Stimulated activated CD4-positive, alpha-beta T cell treated with anti-CD3 and anti-CD28 coated beads, Interleukin-4, amount 100 ng/mL, for 48 hours (primary cell): ENCODE data around the gene U2AF1L4.
A peak's percentile ranks its signal among the peaks of the same experiment; 100 is the strongest.
"Not testable (repeated sequence)": the region's sequence is repeated elsewhere in the genome, so short reads cannot be mapped to it uniquely, and the experiment has no call there.

Source experiments
- DNase-seq, 2 donors: peaks; one replicate each; pipeline ENCODE4 v3.0.0-alpha.2; 2020; ENCODE audit warnings: low read depth in 2 of 2

U2AF1L4 gene

GRCh38 chr19:35725216-35725861 lies 19.9 kb downstream of the U2AF1L4 start:
- DNase-seq: no peak

GRCh38 chr19:35724560-35724959 lies 20.7 kb downstream of the U2AF1L4 start:
- DNase-seq: no peak

GRCh38 chr19:35724132-35724531 lies 21.1 kb downstream of the U2AF1L4 start:
- DNase-seq: not testable (repeated sequence)

- no peak for DNase-seq
Observed at GRCh38 chr19:35723671-35724070, 21.5 kb downstream of the U2AF1L4 start.

- DNase-seq: no peak
Observed at GRCh38 chr19:35722897-35723296, 22.3 kb downstream of the U2AF1L4 start.

GRCh38 chr19:35722461-35722860 lies 22.8 kb downstream of the U2AF1L4 start:
- no peak for DNase-seq

GRCh38 chr19:35721374-35721773 lies 23.8 kb downstream of the U2AF1L4 start:
- no peak for DNase-seq

DNA sequence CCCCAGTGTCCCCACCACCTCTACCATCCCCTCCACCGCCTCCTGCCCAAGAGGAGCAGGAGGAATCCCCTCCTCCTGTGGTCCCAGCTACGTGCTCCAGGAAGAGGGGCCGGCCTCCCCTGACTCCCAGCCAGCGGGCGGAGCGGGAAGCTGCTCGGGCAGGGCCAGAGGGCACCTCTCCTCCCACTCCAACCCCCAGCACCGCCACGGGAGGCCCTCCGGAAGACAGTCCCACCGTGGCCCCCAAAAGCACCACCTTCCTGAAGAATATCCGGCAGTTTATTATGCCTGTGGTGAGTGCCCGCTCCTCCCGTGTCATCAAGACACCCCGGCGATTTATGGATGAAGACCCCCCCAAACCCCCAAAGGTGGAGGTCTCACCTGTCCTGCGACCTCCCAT lies 24.6 kb downstream of the U2AF1L4 start:
- DNase-seq: no peak

DNA sequence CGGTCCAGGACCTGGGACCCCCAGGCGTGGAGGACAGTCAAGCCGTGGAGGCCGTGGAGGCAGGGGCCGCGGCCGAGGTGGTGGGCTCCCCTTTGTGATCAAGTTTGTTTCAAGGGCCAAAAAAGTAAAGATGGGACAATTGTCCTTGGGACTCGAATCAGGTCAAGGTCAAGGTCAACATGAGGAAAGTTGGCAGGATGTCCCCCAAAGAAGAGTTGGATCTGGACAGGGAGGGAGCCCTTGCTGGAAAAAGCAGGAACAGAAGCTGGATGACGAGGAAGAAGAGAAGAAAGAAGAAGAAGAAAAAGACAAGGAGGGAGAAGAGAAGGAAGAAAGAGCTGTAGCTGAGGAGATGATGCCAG lies 25.1 kb downstream of the U2AF1L4 start:
- DNase-seq: no peak

- DNase-seq: no peak
Observed at GRCh38 chr19:35719402-35720162, 25.6 kb downstream of the U2AF1L4 start.

- DNase-seq: no peak
Observed at GRCh38 chr19:35718345-35719041, 26.7 kb downstream of the U2AF1L4 start.

DNA sequence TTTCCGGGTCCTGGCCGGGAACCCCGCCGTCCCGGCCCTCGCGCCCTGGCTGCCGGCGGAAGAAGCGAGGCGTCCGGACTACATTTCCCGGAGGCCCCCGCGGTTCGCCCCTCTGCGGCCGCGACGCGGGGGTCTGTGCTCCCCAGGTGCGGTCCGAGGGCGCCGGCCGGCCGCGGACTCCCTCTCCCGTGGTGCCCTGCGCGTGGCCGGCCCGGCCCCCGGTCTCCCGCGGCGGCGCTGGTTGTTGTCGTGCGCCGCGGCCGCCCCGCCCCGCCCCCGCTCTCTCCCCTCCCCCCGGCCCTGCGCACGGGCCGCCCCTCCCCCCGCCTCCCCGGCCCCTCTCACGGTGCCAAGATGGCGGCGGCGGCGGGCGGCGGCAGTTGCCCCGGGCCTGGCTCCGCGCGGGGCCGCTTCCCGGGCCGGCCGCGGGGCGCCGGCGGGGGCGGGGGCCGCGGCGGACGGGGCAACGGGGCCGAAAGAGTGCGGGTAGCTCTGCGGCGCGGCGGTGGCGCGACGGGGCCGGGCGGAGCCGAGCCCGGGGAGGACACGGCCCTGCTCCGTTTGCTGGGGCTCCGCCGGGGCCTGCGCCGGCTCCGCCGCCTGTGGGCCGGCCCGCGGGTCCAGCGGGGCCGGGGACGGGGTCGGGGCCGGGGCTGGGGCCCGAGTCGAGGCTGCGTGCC lies 27.4 kb downstream of the U2AF1L4 start, which contains the start of gene KMT2B:
Gene KMT2B, plus strand, starts transcription at position 339 of the 680 bp plus-strand sequence. Its CDS starts 16 bp downstream, at position 355.
- peak in 1 of 2 donors; percentile 92 for DNase-seq

DNA sequence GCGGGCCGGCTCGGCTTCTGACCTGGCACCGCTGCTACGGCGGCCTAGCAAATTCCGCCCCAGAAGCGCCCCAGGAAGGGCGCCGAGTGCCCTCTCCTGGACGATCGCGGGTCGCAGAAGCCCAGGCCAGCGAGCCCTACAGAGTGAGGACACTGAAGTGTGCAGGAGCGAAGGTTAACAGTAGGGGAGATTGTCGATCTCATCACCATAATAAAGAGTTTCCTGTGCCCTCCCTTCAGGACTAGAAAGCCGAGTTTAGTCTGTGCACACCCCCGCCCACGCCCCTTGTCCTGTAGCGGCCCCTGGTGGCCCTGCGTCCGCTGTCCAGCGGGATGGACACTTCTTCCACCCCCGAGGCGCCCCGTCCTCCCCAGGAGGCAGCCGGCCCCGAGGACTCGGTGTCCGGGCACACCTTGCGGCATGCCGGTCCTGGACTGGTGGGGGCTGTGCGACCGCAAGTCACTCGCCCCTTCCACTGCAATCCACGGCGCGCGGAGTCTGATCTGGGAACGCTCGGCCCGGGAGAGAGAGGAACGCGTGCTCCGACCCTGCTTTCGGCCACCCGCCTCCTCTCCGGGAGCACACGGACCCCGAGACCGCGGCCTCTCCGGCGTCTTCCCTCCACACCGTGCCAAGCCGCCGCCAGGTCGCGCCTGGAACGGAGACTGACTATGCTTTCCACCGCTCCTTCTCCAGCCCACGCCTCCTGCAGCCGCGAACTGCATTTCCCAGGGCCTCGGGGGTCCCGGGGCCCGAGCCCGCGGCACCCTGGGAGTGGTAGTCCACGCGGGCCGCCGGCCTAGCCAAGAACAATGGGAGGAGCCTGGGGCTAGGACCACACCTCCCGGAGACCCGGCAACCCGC lies 28.2 kb downstream of the U2AF1L4 start:
- DNase-seq: peak; percentile 73 to 96

- no peak for DNase-seq
Observed at GRCh38 chr19:35715981-35716800, 29.0 kb downstream of the U2AF1L4 start.

DNA sequence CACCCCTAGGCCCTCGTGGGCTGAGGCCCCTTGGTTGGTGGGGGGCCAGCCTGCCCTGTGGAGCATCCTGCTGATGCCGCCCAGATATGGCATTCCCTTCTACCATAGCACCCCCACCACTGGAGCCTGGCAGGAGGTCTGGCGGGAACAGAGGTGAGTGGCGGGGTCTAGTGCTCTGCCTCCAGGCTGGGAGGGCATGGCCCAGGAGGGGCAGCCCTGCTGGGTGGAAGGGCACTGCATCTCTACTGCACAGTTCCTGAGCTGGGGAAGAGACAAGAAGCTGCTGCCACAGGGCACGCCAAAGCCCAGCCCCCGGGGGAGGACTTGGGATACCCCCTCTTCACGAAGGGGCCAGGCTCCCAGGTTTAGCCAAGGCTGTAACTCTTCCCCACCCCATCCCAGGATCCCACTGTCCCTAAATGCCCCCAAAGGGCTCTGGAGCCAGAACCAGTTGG lies 29.8 kb downstream of the U2AF1L4 start:
- DNase-seq: no peak

DNA sequence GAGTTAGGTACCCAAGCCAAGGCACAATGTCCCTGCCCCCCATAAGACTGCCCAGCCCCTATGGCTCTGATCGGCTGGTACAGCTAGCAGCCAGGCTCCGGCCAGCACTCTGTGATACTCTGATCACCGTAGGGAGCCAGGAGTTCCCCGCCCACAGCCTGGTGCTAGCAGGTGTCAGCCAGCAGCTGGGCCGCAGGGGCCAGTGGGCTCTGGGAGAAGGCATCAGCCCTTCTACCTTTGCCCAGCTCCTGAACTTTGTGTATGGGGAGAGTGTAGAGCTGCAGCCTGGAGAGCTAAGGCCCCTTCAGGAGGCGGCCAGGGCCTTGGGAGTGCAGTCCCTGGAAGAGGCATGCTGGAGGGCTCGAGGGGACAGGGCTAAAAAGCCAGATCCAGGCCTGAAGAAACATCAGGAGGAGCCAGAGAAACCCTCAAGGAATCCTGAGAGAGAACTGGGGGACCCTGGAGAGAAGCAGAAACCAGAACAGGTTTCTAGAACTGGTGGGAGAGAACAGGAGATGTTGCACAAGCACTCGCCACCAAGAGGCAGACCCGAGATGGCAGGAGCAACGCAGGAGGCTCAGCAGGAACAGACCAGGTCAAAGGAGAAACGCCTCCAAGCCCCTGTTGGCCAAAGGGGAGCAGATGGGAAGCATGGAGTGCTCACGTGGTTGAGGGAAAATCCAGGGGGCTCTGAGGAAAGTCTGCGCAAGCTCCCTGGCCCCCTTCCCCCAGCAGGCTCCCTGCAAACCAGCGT lies 30.4 kb downstream of the U2AF1L4 start:
- DNase-seq: no peak

- DNase-seq: no peak
Observed at GRCh38 chr19:35713904-35714495, 31.2 kb downstream of the U2AF1L4 start.

- no peak for DNase-seq
Observed at GRCh38 chr19:35713506-35713850, 31.7 kb downstream of the U2AF1L4 start.
